GM18909 (cell line): Measurements from ENCODE around the gene HMCN2.

ENCODE experiments used
- ATAC-seq: cut with Tn5 transposase; IDR thresholded peaks from one replicate; pipeline ENCODE4 v1.9.1; 2021; ENCODE audit warnings: mild to moderate bottlenecking; ENCODE audit not compliant: unreplicated experiment, poor library complexity

The HMCN2 gene

GRCh38 chr9:130265431-130266235, at the start of gene HMCN2:
Gene HMCN2, plus strand, starts transcription at chr9:130265760. Its CDS starts 119 bp downstream, at chr9:130265879.
- no peak for ATAC-seq

- no peak for ATAC-seq
These were observed 47.7 kb upstream of the HMCN2 start for GRCh38 chr9:130217838-130218237.

GRCh38 chr9:130219661-130220096, 45.9 kb upstream of the HMCN2 start:
- ATAC-seq, result no peak

- no peak for ATAC-seq
These were observed 45.2 kb upstream of the HMCN2 start for GRCh38 chr9:130220352-130220751.

DNA sequence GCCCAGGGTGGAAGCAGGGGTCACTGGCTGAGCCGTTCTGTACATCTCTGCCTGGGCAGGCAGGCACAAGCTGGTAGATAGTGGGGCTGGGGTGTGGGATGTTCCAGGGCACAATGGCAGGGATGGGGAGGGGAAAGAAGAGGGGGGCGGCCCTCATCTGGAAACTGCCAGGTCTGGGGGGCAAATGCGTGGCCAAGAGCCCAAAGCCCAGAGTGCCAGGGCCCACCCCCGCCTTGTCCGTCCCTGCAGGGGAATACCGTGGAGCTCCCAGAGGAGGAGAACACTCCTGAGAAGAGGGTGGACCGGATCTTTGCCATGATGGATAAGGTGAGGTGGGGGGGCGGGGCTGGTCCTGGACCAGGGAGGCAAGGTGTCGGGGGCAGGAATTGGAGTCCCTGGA, 42.7 kb upstream of the HMCN2 start:
- ATAC-seq, result no peak

- ATAC-seq, result no peak
These were observed 40.5 kb upstream of the HMCN2 start for GRCh38 chr9:130225071-130225470.

- no peak for ATAC-seq
These were observed 40.0 kb upstream of the HMCN2 start for GRCh38 chr9:130225586-130225985.

DNA sequence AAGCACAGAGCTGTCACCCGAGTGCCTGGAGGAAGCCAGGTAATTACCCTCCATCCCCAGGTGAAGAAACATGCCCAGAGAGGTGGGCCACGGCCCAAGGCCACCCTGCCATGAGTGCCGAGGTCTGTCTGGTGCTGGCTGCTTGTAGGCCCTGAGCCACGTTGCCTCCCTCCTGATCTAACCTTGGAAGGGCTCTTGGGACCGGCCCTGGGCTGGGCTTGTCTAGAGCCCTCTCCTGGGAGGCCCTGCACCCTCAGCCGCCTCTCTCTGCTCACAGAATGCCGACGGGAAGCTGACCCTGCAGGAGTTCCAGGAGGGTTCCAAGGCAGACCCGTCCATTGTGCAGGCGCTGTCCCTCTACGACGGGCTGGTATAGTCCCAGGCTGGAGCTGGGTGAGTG, 39.4 kb upstream of the HMCN2 start:
- ATAC-seq, result no peak

- ATAC-seq, result no peak
These were observed 37.7 kb upstream of the HMCN2 start for GRCh38 chr9:130227833-130228232.

DNA sequence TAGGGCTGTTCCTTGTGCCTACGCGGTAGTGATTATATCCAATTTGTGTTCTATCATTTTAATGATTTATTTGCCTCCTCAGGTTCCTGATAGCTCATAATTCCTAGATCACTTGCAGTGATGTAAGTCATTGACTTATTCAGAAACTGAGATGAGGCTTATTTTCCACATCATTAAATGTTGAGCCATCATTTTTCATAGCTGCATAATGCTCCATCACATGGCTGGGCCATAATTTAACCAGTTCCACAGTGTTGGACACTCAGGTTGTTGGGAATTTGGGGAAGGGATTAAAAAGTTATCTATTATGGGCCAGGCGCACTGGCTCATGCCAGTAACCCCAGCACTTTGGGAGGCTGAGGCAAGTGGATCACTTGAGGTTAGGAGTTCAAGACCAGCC, 35.8 kb upstream of the HMCN2 start:
- no peak for ATAC-seq

- no peak for ATAC-seq
These were observed 34.9 kb upstream of the HMCN2 start for GRCh38 chr9:130230631-130231030.

GRCh38 chr9:130232899-130233586, 32.5 kb upstream of the HMCN2 start:
- ATAC-seq, result no peak

DNA sequence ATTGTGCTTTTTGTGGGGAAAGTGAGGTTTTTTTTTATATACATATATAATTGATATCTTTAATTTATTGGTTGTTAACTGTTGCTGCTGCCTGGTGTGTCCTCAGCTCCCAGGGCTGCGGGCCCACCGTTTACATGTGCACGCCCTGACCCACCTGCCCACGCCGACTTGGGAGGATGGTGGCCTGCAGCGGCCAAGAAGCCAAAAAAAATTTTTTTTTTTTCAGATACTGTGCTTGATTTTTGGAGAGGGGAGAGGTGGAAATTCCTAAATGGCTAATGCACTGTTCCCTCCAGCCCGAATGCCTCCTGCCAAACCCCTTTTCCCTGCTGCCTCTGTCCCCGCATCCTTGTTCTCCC, 32.0 kb upstream of the HMCN2 start:
- no peak for ATAC-seq

DNA sequence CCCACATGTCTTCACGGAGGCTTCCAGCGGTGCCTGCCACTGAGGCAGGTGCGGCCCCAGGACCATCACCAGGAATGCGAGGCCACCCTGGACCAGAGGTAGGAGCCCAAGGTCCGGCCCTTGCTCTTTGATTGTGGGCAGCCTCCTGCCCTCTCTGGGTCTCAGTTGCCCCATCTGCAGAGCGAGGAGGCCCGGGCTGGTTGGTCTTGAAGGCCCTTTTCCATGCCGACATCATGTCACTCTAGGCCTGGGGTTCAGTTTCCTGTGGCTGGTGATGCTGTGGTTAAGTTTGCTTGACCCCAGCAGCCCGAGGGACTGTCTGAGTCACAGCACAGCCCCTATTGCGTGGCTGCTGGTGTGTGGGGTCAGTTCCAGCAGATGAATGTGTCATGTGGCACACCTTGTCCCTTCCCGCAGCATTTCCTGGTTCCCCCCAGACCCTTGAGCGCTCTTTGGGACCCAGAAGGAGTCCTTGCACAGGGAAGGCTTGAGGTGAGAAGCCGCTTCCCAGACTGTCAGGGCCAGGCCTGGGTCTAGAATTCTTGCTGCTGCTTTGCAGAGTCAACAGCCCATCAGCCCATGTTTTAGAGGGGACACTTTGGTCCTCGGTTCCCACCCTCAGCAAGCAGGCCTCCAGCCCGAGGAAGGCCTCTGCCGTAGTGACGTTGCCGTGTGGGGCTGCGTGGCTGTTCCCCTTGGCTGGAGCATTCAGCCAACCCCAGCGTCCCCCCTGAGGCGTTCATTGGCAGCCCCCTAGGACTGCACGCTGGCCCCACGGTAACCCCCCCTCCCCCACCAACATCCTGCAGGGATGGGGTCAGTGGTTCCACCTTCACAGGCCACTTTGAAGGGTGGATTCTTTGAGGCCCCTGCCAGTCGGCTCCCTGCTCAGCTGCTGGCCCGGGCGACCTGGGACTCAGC, 31.0 kb upstream of the HMCN2 start:
- no peak for ATAC-seq

DNA sequence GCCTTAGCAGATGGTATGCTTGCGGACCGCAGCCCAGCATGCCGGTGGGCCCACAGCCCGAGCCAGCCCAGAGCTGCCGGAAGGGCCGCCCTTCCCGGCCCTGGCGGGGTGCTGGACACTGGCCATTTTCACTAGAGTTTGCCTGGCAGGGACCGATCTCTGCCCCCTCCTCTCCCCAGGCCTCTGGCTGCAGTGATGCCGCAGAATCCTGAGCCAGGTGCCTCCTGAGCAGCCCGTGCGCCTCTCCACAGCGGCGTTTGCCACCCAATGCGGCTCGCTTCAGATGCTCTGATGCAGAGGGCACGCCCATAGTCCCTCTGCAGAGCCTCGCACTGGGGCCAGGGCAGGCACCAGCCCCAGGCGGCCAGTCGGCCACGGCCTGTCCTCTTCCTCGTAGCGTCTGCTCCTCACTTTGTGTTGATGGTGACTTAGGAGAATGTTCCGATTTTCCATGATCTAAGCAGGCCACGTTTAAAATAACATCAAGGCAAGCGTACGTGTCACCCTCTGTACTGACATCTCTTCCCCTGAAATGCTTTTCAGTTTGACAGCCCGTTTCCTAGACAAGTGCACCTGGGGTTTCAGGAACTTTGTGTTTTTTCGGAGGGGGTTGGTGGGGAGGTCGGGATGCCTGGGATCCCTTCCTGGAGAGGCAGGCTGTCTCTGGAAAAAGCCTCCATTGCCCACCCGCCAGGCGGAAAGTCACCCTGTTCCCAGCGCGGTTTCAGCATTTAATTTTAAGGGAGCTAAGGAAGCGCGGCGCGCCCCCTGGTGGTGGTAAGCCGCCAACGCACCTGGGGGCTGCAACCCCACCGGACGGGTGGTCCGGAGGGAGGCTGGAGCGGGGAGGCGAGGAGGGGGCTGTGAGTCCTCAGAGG, 29.8 kb upstream of the HMCN2 start:
- no peak for ATAC-seq

DNA sequence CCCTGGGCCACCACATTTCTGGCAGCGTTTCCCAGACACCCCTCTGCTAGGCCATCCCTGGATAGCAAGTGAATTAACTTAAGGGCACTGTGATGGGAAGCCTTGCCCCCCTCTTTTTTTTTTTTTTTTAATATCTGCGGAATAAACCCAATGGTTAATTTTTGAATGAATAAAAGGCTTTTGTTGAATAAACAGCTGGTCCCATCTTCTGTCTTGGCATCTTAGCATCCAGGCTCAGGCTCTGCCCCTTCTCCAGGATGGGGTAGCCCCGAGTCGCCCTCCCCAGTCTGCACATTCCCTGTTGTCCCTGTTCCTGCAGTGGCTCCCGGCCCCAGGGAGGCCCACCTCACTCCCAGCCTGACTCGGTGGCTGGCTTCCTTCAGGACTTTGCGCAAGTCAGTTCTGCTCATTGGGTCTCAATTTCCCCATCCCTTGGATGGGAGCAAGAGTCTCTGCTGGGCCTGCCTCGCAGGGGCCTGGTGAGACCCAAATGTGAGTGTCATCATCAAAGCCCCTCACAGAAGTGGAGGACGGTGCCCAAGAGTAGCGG, 29.0 kb upstream of the HMCN2 start:
- no peak for ATAC-seq

GRCh38 chr9:130237076-130237475, 28.5 kb upstream of the HMCN2 start:
- no peak for ATAC-seq

GRCh38 chr9:130237763-130238524, 27.6 kb upstream of the HMCN2 start:
- no peak for ATAC-seq

DNA sequence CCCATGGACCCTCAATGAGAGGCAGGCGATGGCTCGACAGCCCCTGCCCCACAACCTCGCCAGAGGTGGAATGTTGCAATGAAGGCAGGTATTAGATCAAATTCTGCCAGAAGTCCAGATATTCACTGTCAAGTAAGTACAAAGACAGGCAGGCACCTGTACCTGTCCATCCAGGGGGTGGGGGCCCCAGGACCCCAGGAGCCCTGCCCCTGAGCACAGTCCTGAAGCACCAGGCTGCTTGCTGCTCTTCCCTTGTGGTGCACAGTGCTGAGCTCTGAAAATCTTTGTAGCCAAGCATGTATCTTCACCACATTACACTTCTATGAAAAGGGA, 26.2 kb upstream of the HMCN2 start:
- ATAC-seq, result no peak
